GM19463 (cell line): Measurements from ENCODE around the gene YTHDC1.
"Not testable (repeated sequence)": the region's sequence is repeated elsewhere in the genome, so short reads cannot be mapped to it uniquely, and the experiment has no call there.

Experiments
- ATAC-seq: cut with Tn5 transposase; IDR thresholded peaks from one replicate; pipeline ENCODE4 v1.9.1; 2021; ENCODE audit warnings: mild to moderate bottlenecking, moderate library complexity; ENCODE audit not compliant: unreplicated experiment

Gene YTHDC1

GRCh38 chr4:68299492-68300457 lies 50.1 kb downstream of the YTHDC1 start:
- no peak for ATAC-seq

DNA sequence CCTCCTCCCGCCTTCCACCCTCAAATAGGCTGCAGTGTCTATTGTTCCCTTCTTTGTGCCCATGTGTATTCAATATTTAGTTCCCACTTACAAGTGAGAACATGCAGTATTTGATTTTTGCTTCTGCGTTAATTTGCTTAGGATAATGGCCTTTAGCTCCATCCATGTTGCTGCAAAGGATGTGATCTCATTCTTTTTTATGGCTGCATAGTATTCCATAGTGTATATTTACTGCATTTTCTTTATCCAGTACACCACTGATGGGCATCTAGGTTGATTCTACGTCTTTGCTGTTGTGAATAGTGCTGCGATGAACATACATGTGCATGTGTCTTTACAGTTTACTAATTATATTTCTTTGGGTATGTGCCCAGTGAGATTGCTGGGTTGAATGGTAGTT lies 52.8 kb downstream of the YTHDC1 start:
- no peak for ATAC-seq

DNA sequence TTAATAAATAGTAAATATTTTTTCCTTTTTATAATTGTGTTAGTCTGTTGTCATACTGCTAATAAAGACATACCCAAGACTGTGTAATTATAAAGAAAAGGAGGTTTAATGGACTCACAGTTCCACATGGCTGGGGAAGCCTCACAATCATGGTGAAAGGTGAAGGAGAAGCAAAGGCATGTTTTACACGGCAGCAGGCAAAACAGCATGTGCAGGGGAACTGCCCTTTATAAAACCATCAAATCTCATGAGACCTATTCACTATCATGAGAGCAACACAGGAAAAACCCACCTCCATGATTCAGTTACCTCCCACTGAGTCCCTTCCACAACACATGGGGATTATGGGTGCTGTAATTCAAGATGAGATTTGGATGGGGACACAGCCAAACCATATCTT lies 58.6 kb downstream of the YTHDC1 start:
- no peak for ATAC-seq

DNA sequence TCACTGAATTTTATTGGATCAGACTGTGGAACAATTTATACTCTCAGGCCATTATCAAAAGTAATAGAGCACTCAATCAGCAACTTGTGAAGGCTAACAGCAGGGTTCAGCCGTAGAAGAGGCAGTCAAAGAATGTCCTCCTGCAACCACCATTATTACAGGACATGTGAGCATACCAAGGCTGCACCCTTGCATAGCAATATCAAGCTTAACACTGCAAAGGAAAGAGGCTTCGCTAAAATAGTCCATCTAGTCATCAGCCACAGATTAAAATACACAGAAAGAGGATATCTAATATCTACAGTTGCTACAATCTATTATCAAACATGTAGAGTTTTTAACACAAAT lies 61.5 kb downstream of the YTHDC1 start:
- ATAC-seq, result peak; percentile 50

DNA sequence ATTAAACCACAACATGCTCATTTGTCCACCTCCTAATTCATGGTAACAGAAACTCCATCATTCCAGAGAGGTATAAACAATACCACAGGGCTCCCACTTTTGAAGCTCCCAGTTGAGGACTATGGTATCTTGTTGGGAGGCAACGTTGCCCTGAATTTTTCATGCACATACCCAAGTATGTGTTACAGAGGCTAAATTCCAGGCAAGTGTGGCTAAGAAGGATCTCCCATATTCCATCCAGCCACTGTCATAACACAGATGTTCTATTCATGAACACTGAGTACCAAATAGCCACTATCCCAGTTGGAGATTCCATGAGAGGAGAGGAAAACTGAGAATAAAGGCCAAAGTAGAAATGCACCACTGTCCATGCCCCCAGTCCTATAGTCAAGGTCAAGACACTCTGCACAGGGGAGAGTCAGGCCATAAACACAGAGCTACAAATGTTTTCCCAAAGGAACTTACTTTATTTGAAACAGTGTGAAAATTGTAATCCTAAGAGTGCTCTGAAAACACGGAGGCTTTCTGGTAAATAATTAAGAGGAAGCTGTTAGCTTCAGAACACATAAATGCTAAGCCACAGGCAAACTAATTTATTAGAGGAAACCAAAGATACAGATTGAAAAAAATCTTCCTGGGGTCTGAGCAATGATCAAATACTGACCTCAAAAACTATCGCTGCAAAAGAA lies 62.0 kb downstream of the YTHDC1 start:
- ATAC-seq, result peak; percentile 40

- no peak for ATAC-seq
Observed at GRCh38 chr4:68283714-68284113, 66.2 kb downstream of the YTHDC1 start.

DNA sequence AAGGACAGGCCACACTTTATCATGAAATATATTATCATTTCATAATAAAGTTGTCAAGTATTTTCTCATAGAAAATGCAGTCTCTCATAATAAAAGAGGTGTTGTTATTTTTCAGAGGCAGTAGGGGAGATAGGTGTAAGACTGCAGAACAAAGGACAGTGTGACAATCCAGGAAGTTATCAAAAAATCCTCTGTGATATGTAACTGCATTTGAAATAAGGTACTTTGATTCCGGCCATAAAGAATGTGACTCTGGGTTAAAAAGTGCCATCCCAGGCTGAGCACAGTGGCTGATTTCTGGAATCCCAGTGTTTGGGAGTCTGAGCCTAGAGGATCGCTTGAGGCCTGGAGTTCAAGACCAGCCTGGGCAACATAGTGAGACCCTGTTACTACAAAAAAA lies 66.8 kb downstream of the YTHDC1 start:
- ATAC-seq, result no peak

- not testable (repeated sequence) for ATAC-seq
Observed at GRCh38 chr4:68281796-68282740, 67.8 kb downstream of the YTHDC1 start.

DNA sequence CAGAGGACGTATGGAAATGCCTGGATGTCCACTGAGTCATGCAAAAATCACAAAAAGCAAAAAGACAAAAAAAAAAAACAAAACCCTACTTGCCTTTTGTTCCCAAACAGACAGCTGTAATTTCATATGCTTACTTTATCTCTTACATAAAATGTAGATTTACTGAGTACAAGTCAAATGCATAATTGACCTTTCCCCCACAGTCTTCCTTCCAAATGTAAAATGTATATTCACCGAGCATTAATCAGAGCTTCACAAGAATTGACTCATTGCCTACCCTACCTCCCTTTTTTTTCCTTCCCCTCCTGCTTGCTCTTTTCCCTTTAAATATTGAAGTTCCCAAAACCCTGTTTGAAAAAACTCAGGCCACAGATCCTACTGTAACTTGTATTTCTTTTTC lies 71.9 kb downstream of the YTHDC1 start:
- ATAC-seq, result no peak

- ATAC-seq, result no peak
Observed at GRCh38 chr4:68277627-68278026, 72.3 kb downstream of the YTHDC1 start.

- peak; percentile 46 for ATAC-seq
Observed at GRCh38 chr4:68272860-68273259, 77.0 kb downstream of the YTHDC1 start.

GRCh38 chr4:68272380-68272779 lies 77.5 kb downstream of the YTHDC1 start:
- ATAC-seq, result peak; percentile 71

- ATAC-seq, result peak; percentile 51
Observed at GRCh38 chr4:68271851-68272357, 78.0 kb downstream of the YTHDC1 start.

- no peak for ATAC-seq
Observed at GRCh38 chr4:68267433-68267944, 82.4 kb downstream of the YTHDC1 start.

GRCh38 chr4:68264875-68265565 lies 84.9 kb downstream of the YTHDC1 start:
- ATAC-seq, result no peak
